Measurements from ENCODE around the gene PTPN23. TPM values are rescaled to one million over a fixed set of nuclear protein-coding genes. Genes with fewer than 3 reads are reported as not detected.

PTPN23 gene
- total and polyA plus RNA-seq, 10 of the 15 experiments (the other 5 are each of a cell fraction or from before 2014, with no cell fraction given): 0.44 to 28.6 (median 4.4) TPM

DNA sequence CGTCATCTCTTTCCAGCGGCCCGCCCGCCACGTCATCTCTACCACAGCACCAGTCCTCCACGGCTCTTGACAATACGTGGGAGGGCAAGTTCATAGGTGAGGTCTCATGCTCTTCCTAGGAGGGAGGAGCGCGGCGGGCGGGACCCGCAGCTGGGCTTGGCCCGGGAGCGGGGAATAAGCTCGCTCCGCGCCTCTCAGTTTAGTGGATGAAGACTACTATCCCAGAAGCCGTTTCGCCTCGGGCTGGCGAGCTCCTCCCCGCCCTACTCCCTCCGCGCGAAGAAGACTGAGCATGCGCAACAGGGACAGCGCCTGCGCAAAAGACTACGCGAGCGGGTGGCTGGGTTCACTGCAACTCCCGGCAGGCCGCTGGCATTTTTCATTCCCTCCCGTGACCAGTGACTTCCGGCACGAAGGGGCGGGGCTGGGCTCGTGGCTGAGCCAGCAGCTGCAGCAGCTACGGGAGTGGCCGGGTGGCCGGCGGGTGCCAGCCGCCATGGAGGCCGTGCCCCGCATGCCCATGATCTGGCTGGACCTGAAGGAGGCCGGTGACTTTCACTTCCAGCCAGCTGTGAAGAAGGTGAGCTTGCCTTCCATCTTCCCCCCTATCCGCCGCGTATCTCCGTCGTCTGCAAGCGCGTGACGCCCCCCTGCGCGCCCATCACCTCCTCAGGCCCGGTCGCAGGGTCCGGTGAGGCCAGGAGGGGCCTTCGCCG lies at the start of gene PTPN23 (continued):
- TF ChIP-seq, protein P1, sequence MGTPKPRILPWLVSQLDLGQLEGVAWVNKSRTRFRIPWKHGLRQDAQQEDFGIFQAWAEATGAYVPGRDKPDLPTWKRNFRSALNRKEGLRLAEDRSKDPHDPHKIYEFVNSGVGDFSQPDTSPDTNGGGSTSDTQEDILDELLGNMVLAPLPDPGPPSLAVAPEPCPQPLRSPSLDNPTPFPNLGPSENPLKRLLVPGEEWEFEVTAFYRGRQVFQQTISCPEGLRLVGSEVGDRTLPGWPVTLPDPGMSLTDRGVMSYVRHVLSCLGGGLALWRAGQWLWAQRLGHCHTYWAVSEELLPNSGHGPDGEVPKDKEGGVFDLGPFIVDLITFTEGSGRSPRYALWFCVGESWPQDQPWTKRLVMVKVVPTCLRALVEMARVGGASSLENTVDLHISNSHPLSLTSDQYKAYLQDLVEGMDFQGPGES (IDR thresholded peaks at IDR 0.05): 0 out of 2 replicates have a peak, but pooled peaks have one; percentile 32
- peak; percentile 84 for TF ChIP-seq GABPA (IDR thresholded peaks at IDR 0.05; ENCODE audit: low read depth)
- no peak for TF ChIP-seq FOS (IDR thresholded peaks at IDR 0.05; ENCODE audit: borderline replicate concordance, extremely low read depth, insufficient read length)
- TF ChIP-seq KDM1A (IDR thresholded peaks at IDR 0.05; ENCODE audit: borderline replicate concordance): no peak
- TF ChIP-seq, protein P2, sequence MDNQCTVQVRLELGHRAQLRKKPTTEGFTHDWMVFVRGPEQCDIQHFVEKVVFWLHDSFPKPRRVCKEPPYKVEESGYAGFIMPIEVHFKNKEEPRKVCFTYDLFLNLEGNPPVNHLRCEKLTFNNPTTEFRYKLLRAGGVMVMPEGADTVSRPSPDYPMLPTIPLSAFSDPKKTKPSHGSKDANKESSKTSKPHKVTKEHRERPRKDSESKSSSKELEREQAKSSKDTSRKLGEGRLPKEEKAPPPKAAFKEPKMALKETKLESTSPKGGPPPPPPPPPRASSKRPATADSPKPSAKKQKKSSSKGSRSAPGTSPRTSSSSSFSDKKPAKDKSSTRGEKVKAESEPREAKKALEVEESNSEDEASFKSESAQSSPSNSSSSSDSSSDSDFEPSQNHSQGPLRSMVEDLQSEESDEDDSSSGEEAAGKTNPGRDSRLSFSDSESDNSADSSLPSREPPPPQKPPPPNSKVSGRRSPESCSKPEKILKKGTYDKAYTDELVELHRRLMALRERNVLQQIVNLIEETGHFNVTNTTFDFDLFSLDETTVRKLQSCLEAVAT (IDR thresholded peaks at IDR 0.05): no peak
- TF ChIP-seq IRF4 (IDR thresholded peaks at IDR 0.05; ENCODE audit: low read depth, low read length): no peak
- no peak for TF ChIP-seq PAX8 (IDR thresholded peaks at IDR 0.05)
- peak; percentile 22; the same call in 1 of the 2 replicates for TF ChIP-seq E2F4 (IDR thresholded peaks at IDR 0.05; ENCODE audit: low read depth, low read length)
- TF ChIP-seq POU2F2 (IDR thresholded peaks at IDR 0.05; ENCODE audit: borderline replicate concordance, low read depth, low read length): no peak; the same call in 2 of the 3 replicates
- TF ChIP-seq IKZF2 (IDR thresholded peaks at IDR 0.05): peak in 1 of 2 experiments; percentile 45; a peak in 3 of 4 replicates
- TF ChIP-seq CUX1 (IDR thresholded peaks at IDR 0.05; ENCODE audit: insufficient replicate concordance, low read depth, low read length): no peak
- TF ChIP-seq, protein P3, sequence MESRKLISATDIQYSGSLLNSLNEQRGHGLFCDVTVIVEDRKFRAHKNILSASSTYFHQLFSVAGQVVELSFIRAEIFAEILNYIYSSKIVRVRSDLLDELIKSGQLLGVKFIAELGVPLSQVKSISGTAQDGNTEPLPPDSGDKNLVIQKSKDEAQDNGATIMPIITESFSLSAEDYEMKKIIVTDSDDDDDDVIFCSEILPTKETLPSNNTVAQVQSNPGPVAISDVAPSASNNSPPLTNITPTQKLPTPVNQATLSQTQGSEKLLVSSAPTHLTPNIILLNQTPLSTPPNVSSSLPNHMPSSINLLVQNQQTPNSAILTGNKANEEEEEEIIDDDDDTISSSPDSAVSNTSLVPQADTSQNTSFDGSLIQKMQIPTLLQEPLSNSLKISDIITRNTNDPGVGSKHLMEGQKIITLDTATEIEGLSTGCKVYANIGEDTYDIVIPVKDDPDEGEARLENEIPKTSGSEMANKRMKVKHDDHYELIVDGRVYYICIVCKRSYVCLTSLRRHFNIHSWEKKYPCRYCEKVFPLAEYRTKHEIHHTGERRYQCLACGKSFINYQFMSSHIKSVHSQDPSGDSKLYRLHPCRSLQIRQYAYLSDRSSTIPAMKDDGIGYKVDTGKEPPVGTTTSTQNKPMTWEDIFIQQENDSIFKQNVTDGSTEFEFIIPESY (IDR thresholded peaks at IDR 0.05): no peak
- TF ChIP-seq NKRF (conservative IDR thresholded peaks at IDR 0.05): peak; percentile 95
- TF ChIP-seq NFYB (IDR thresholded peaks at IDR 0.05; ENCODE audit: insufficient read depth, low read depth, low read length): no peak
- TF ChIP-seq EED (IDR thresholded peaks at IDR 0.05; ENCODE audit: low read depth): peak; percentile 47; the same call in 1 of the 2 replicates
- no peak for TF ChIP-seq RAD21 (IDR thresholded peaks at IDR 0.05; ENCODE audit: insufficient read depth, low read depth, low read length)
